ENCODE data around the gene TMPRSS5. TPM values are rescaled to one million over a fixed set of nuclear protein-coding genes. Genes with fewer than 3 reads are reported as not detected.

The TMPRSS5 gene
- total and polyA plus RNA-seq, 3 donors from 2014 or later = 1.4 to 2.2 (median 1.5) TPM

GRCh38 chr11:113663567-113663966 is 42.5 kb downstream of the TMPRSS5 start:
- Histone ChIP-seq H3K27me3 (no peaks in the 10 kb centered on the region), H3K27ac (no peak overlapping the region), H3K4me3 (no peak overlapping the region), H3K36me3 (ENCODE audit: low read depth, missing control alignments) (no peaks in the 10 kb centered on the region), H3K4me1 (no peaks in the 10 kb centered on the region), H3K9me3 (no peaks in the 10 kb centered on the region)
- no peak for DNase-seq
- 89 to 93% methylated on average over 2 of the region's 2 CpGs for WGBS, 2 donors
- TF ChIP-seq CTCF (IDR thresholded peaks at IDR 0.05) (no peak), POLR2A (IDR thresholded peaks at IDR 0.05) (no peak)
- intact Hi-C loops (cut with DNase I; ENCODE audit: low total_unique reads) = no loop called here

- Histone ChIP-seq H3K36me3 (ENCODE audit: low read depth, missing control alignments) (no peaks in the 10 kb centered on the region), H3K9me3 (no peaks in the 10 kb centered on the region), H3K4me1 (no peaks in the 10 kb centered on the region), H3K27ac (no peak overlapping the region), H3K4me3 (no peak overlapping the region), H3K27me3 (no peaks in the 10 kb centered on the region)
- 92 to 94% methylated on average over 5 of the region's 5 CpGs for WGBS, 2 donors
- TF ChIP-seq POLR2A (IDR thresholded peaks at IDR 0.05) (no peak), CTCF (IDR thresholded peaks at IDR 0.05) (no peak)
- no peak for DNase-seq
- intact Hi-C loops (cut with DNase I; ENCODE audit: low total_unique reads) = no loop called here
Observed at GRCh38 chr11:113655771-113656170, 50.3 kb downstream of the TMPRSS5 start.

GRCh38 chr11:113651023-113651422 is 55.1 kb downstream of the TMPRSS5 start:
- no peak overlapping the region for H3K27ac ChIP-seq
- TF ChIP-seq CTCF (IDR thresholded peaks at IDR 0.05) (no peak), POLR2A (IDR thresholded peaks at IDR 0.05) (no peak)
- no peak overlapping the region for H3K4me3 ChIP-seq
- DNase-seq = no peak
- no peaks in the 10 kb centered on the region for H3K9me3 ChIP-seq
- no peaks in the 10 kb centered on the region for H3K36me3 ChIP-seq (ENCODE audit: low read depth, missing control alignments)
- 77 to 88% methylated on average over 5 of the region's 5 CpGs for WGBS, 2 donors
- intact Hi-C loops (cut with DNase I; ENCODE audit: low total_unique reads) = no loop called here
- H3K27me3 ChIP-seq = no peaks in the 10 kb centered on the region
- no peaks in the 10 kb centered on the region for H3K4me1 ChIP-seq

- no peak overlapping the region for H3K27ac ChIP-seq
- no peak overlapping the region for H3K4me3 ChIP-seq
- H3K36me3 ChIP-seq (ENCODE audit: low read depth, missing control alignments) = no peaks in the 10 kb centered on the region
- no peaks in the 10 kb centered on the region for H3K4me1 ChIP-seq
- intact Hi-C loops (cut with DNase I; ENCODE audit: low total_unique reads) = no loop called here
- H3K27me3 ChIP-seq = no peaks in the 10 kb centered on the region
- WGBS, 2 donors = 75 to 82% methylated on average over 6 to 20 of the region's 20 CpGs
- no peak for TF ChIP-seq CTCF (IDR thresholded peaks at IDR 0.05)
- TF ChIP-seq POLR2A (IDR thresholded peaks at IDR 0.05) = no peak
- H3K9me3 ChIP-seq = no peaks in the 10 kb centered on the region
- DNase-seq = no peak
Observed at GRCh38 chr11:113649311-113649710, 56.8 kb downstream of the TMPRSS5 start.

GRCh38 chr11:113647856-113648255 is 58.3 kb downstream of the TMPRSS5 start:
- no peak overlapping the region for H3K4me3 ChIP-seq
- H3K27me3 ChIP-seq = no peaks in the 10 kb centered on the region
- TF ChIP-seq POLR2A (IDR thresholded peaks at IDR 0.05) = no peak
- TF ChIP-seq CTCF (IDR thresholded peaks at IDR 0.05) = no peak
- no peak for DNase-seq
- H3K4me1 ChIP-seq = no peaks in the 10 kb centered on the region
- 79 to 88% methylated on average over 4 of the region's 4 CpGs for WGBS, 2 donors
- H3K36me3 ChIP-seq (ENCODE audit: low read depth, missing control alignments) = no peaks in the 10 kb centered on the region
- no peaks in the 10 kb centered on the region for H3K9me3 ChIP-seq
- H3K27ac ChIP-seq = no peak overlapping the region
- intact Hi-C loops (cut with DNase I; ENCODE audit: low total_unique reads) = no loop called here
